Measurements from ENCODE around the gene TGFB3.

DNA sequence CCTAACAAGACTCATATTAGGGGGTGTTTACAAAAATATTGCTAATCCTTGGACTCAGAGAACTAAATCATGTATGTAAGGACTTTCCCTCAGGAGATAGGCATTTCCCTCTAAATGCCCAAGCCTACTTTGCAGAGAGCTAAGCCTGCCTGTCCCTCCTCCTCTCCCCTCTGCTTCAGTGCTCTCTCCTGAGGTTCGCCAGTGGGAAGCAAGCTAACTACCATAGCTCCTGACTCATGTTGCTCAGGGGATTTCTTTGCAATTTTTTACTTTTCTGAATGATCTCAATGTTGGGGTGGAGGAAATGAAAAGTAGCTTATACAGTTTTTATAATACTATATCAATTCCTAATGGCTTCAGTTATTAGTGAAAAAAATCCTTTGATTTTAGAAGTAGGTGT lies 33.4 kb upstream of the TGFB3 start:
- no peak for TF ChIP-seq CTCF (optimal IDR thresholded peaks at IDR 0.05 in 1 of 3, IDR thresholded peaks at IDR 0.05 in 1 of 3, conservative IDR thresholded peaks at IDR 0.05 in 1 of 3; ENCODE audit: extremely low read depth in 1 of 3, insufficient read depth in 2 of 3, low read length in 3 of 3)
- no peak for TF ChIP-seq EZH2 (IDR thresholded peaks at IDR 0.05; ENCODE audit: low read length)
